ENCODE results near the gene ANKRD45. TPM values are rescaled to one million over a fixed set of nuclear protein-coding genes. Genes with fewer than 3 reads are reported as not detected.

ANKRD45 gene
- total RNA-seq, 1 experiment from 2014 or later: not detected

DNA sequence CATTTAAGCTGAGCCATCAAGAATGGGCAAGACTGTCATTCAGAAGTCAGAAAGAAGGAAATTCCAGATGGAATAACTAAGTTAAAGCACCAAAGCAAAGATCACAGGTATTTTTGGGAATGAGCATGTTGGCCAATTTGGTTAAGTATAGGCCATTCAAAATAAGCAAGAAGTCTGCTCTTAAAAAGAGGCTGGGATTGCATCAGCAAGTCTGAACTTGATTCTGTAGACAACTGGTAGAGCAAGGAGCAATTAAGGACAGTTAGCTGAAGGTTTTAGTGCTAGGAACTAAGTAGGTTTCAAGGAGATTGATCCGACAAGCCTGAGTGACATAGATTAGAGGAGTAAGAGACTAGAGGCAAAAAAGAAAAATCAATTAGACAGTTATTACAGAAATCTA, 8.4 kb downstream of the ANKRD45 start:
- H3K4me3 ChIP-seq: no peak overlapping the region
- peaks cover 4% of the 10 kb centered on the region for H3K9me2 ChIP-seq (ENCODE audit: insufficient read depth)
- no peak overlapping the region for H3K27ac ChIP-seq
- no peak overlapping the region for H3K4me2 ChIP-seq
- ChIA-PET CTCF (no interaction called here), POLR2A (ENCODE audit: unreplicated experiment) (no interaction called here)
- H3K36me3 ChIP-seq (ENCODE audit: low read depth): no peaks in the 10 kb centered on the region
- intact Hi-C loops (cut with micrococcal nuclease; ENCODE audit: unreplicated experiment): no loop called here
- no peaks in the 10 kb centered on the region for H3K4me1 ChIP-seq (replicated peaks; ENCODE audit: insufficient read depth)
- no TSS peak for BruUV-seq (replicated peaks)
- H3F3A ChIP-seq (ENCODE audit: insufficient read depth, low read depth): no peaks in the 10 kb centered on the region
- no peak for TF ChIP-seq EZH2 (IDR thresholded peaks at IDR 0.05; ENCODE audit: low read depth)
- TF ChIP-seq, protein P1, sequence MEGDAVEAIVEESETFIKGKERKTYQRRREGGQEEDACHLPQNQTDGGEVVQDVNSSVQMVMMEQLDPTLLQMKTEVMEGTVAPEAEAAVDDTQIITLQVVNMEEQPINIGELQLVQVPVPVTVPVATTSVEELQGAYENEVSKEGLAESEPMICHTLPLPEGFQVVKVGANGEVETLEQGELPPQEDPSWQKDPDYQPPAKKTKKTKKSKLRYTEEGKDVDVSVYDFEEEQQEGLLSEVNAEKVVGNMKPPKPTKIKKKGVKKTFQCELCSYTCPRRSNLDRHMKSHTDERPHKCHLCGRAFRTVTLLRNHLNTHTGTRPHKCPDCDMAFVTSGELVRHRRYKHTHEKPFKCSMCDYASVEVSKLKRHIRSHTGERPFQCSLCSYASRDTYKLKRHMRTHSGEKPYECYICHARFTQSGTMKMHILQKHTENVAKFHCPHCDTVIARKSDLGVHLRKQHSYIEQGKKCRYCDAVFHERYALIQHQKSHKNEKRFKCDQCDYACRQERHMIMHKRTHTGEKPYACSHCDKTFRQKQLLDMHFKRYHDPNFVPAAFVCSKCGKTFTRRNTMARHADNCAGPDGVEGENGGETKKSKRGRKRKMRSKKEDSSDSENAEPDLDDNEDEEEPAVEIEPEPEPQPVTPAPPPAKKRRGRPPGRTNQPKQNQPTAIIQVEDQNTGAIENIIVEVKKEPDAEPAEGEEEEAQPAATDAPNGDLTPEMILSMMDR (conservative IDR thresholded peaks at IDR 0.05): no peak
- no peaks in the 10 kb centered on the region for H3K79me2 ChIP-seq (ENCODE audit: low read depth)
- no peaks in the 10 kb centered on the region for H4K20me1 ChIP-seq (ENCODE audit: insufficient read depth)
- no peak for DNase-seq
- H3K27me3 ChIP-seq (ENCODE audit: insufficient read depth, low read depth): no peaks in the 10 kb centered on the region
- H3K9me3 ChIP-seq (ENCODE audit: insufficient read depth, low read depth): no peaks in the 10 kb centered on the region; the same call in 1 of the 2 replicates
- H2AFZ ChIP-seq: 0 out of 2 replicates have a peak overlapping the region, but pooled peaks have one; percentile 23

- no peak for DNase-seq
- intact Hi-C loops (cut with micrococcal nuclease; ENCODE audit: unreplicated experiment): no loop called here
- Histone ChIP-seq H3F3A (ENCODE audit: insufficient read depth, low read depth) (no peaks in the 10 kb centered on the region), H3K79me2 (ENCODE audit: low read depth) (no peaks in the 10 kb centered on the region), H3K4me1 (replicated peaks; ENCODE audit: insufficient read depth) (no peaks in the 10 kb centered on the region), H4K20me1 (ENCODE audit: insufficient read depth) (no peaks in the 10 kb centered on the region), H3K9me3 (ENCODE audit: insufficient read depth, low read depth) (no peaks in the 10 kb centered on the region; the same call in 1 of the 2 replicates), H3K27me3 (ENCODE audit: insufficient read depth, low read depth) (no peaks in the 10 kb centered on the region), H2AFZ (no peak overlapping the region), H3K27ac (no peak overlapping the region), H3K9me2 (ENCODE audit: insufficient read depth) (peaks cover 4% of the 10 kb centered on the region), H3K36me3 (ENCODE audit: low read depth) (no peaks in the 10 kb centered on the region), H3K4me2 (no peak overlapping the region), H3K4me3 (no peak overlapping the region)
- no TSS peak for BruUV-seq (replicated peaks)
- no peak for TF ChIP-seq EZH2 (IDR thresholded peaks at IDR 0.05; ENCODE audit: low read depth)
- TF ChIP-seq, protein P1 (conservative IDR thresholded peaks at IDR 0.05): no peak
- CTCF ChIA-PET: no interaction called here
- POLR2A ChIA-PET (ENCODE audit: unreplicated experiment): no interaction called here
These were observed 9.3 kb downstream of the ANKRD45 start for GRCh38 chr1:173660306-173660705.

- Histone ChIP-seq H3K9me3 (ENCODE audit: insufficient read depth, low read depth) (no peaks in the 10 kb centered on the region; the same call in 1 of the 2 replicates), H3K27me3 (ENCODE audit: insufficient read depth, low read depth) (no peaks in the 10 kb centered on the region), H3F3A (ENCODE audit: insufficient read depth, low read depth) (no peaks in the 10 kb centered on the region), H3K36me3 (ENCODE audit: low read depth) (no peaks in the 10 kb centered on the region), H3K4me3 (no peak overlapping the region), H3K27ac (no peak overlapping the region), H3K4me2 (no peak overlapping the region), H3K79me2 (ENCODE audit: low read depth) (no peaks in the 10 kb centered on the region), H3K4me1 (replicated peaks; ENCODE audit: insufficient read depth) (peaks cover 5% of the 10 kb centered on the region; the same call in 1 of the 2 replicates), H2AFZ (peak overlapping the region; percentile 12; the same call in 1 of the 2 replicates), H4K20me1 (ENCODE audit: insufficient read depth) (no peaks in the 10 kb centered on the region), H3K9me2 (ENCODE audit: insufficient read depth) (no peaks in the 10 kb centered on the region)
- intact Hi-C loops (cut with micrococcal nuclease; ENCODE audit: unreplicated experiment): no loop called here
- DNase-seq: no peak
- no TSS peak for BruUV-seq (replicated peaks)
- no peak for TF ChIP-seq EZH2 (IDR thresholded peaks at IDR 0.05; ENCODE audit: low read depth)
- TF ChIP-seq, protein P1 (conservative IDR thresholded peaks at IDR 0.05): no peak
- POLR2A ChIA-PET (ENCODE audit: unreplicated experiment): no interaction called here
- CTCF ChIA-PET: no interaction called here
These were observed 20.6 kb downstream of the ANKRD45 start for GRCh38 chr1:173648880-173649605.

Data from PC-9 (cell line).